IMR-90 (cell line): ENCODE results near the gene PRMT5.

Experiments used
- CEBPB ChIP-seq: IDR thresholded peaks from 2 replicates; pipeline ENCODE4 v1.6.1; 2012; ENCODE audit warnings: low read depth, low read length, improper control_type of control experiment
- CHD1 ChIP-seq: IDR thresholded peaks from 2 replicates; pipeline ENCODE4 v1.6.1; 2012; ENCODE audit warnings: low read depth, low read length, improper control_type of control experiment
- CTCF ChIP-seq: conservative IDR thresholded peaks from 2 replicates; pipeline ENCODE4 v1.5.1; 2012; ENCODE audit warnings: mild to moderate bottlenecking, low read depth, low read length, improper control_type of control experiment
- MAFK ChIP-seq: IDR thresholded peaks from 2 replicates; pipeline ENCODE4 v1.6.1; 2012; ENCODE audit warnings: low read depth, low read length, improper control_type of control experiment
- MAZ ChIP-seq: IDR thresholded peaks from 2 replicates; pipeline ENCODE4 v1.6.1; 2012; ENCODE audit warnings: low read depth, mild to moderate bottlenecking, low read length, improper control_type of control experiment, moderate library complexity, borderline replicate concordance
- MXI1 ChIP-seq: IDR thresholded peaks from 2 replicates; pipeline ENCODE4 v1.6.1; 2012; ENCODE audit warnings: low read depth, mild to moderate bottlenecking, low read length, moderate library complexity, borderline replicate concordance
- NFE2L2 ChIP-seq: fragments of 150-350 bp; IDR thresholded peaks from 2 replicates; pipeline ENCODE4 v1.6.1; 2016; ENCODE audit warnings: low read depth, mild to moderate bottlenecking, low read length
- POLR2A ChIP-seq: IDR thresholded peaks from 2 replicates; pipeline ENCODE4 v1.6.1; 2012; ENCODE audit warnings: mild to moderate bottlenecking, low read depth, low read length
- RFX5 ChIP-seq: IDR thresholded peaks from 2 replicates; pipeline ENCODE4 v1.8.0; 2012; ENCODE audit warnings: low read depth, mild to moderate bottlenecking, low read length, moderate library complexity
- SMC3 ChIP-seq: fragments of 150-350 bp; IDR thresholded peaks from 2 replicates; pipeline ENCODE4 v1.6.1; 2016; ENCODE audit warnings: low read depth, mild to moderate bottlenecking, antibody characterized with exemption, low read length, moderate library complexity
- USF2 ChIP-seq: fragments of 150-350 bp; IDR thresholded peaks from 2 replicates; pipeline ENCODE4 v1.6.1; 2017; ENCODE audit warnings: mild to moderate bottlenecking, antibody characterized with exemption, low read length, low read depth
- TF ChIP-seq, protein P1 (sequence below): fragments of 150-350 bp; IDR thresholded peaks from 2 replicates; pipeline ENCODE4 v1.6.1; 2016; ENCODE audit warnings: low read depth, mild to moderate bottlenecking, low read length, moderate library complexity, borderline replicate concordance

GRCh38 chr14:22977434-22977683, 48.2 kb upstream of the PRMT5 start:
- TF ChIP-seq USF2 (no peak), CEBPB (no peak), SMC3 (no peak), CTCF (no peak), MAZ (no peak), MAFK (no peak), MXI1 (no peak), POLR2A (no peak), NFE2L2 (no peak), CHD1 (no peak), RFX5 (no peak)
- TF ChIP-seq, protein P1, sequence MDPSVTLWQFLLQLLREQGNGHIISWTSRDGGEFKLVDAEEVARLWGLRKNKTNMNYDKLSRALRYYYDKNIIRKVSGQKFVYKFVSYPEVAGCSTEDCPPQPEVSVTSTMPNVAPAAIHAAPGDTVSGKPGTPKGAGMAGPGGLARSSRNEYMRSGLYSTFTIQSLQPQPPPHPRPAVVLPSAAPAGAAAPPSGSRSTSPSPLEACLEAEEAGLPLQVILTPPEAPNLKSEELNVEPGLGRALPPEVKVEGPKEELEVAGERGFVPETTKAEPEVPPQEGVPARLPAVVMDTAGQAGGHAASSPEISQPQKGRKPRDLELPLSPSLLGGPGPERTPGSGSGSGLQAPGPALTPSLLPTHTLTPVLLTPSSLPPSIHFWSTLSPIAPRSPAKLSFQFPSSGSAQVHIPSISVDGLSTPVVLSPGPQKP = no peak
